Fibroblast of skin of left quadriceps (primary cell): ENCODE measurements around the gene MFSD12.
A peak's percentile ranks its signal among the peaks of the same experiment; 100 is the strongest.

ENCODE experiments used
- DNase-seq, 2 experiments: peaks; one replicate each; pipeline ENCODE4 v3.0.0-alpha.2; 2013; ENCODE audit warnings: low read depth in 2 of 2

The MFSD12 gene

DNA sequence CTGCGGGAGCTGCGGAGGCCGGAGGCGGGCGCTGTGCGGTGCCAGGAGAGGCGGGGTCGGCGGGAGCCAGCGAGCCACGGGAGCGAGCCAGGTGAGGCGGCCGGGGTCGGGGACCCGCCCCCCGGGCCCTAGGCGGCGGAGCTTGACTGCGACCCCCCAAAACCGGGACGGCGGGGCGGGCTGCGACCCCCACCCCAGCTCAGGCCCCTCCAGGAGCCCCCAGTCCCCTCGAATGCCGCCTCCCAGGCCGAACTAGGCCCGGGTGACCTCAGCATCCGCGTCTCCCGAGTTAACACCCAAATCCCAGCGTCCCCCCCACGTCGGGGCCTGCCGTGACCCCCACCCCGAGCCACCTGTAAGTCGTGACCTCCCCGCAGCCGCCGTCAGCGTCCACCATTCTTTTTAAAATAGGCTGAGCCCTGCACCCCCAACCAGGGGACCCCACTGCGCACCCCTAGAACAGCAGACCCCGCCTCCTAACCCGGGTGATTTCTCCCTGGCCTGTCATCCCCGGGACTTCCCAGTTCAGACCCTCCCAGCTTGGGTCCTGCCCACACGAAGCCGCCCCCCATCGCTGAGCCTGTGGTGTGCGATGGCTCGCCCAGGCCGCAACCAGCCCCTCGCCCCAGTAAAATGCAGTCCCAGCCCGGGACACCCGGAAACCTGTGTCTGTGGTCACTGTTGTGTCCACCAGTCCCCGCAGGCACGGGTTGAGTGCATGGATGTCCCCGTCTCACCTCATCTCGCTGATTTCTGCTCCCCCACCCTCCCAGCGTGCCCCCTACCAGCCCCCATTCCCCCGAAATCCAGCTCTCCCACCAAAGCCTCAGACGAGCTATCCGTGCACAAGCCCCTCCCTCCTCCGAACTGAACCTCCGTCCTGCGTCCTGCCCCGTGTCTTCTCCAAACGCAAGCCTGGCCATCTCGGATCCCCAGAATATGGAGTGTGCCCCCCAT lies 50.7 kb downstream of the MFSD12 start:
- DNase-seq: no peak

DNA sequence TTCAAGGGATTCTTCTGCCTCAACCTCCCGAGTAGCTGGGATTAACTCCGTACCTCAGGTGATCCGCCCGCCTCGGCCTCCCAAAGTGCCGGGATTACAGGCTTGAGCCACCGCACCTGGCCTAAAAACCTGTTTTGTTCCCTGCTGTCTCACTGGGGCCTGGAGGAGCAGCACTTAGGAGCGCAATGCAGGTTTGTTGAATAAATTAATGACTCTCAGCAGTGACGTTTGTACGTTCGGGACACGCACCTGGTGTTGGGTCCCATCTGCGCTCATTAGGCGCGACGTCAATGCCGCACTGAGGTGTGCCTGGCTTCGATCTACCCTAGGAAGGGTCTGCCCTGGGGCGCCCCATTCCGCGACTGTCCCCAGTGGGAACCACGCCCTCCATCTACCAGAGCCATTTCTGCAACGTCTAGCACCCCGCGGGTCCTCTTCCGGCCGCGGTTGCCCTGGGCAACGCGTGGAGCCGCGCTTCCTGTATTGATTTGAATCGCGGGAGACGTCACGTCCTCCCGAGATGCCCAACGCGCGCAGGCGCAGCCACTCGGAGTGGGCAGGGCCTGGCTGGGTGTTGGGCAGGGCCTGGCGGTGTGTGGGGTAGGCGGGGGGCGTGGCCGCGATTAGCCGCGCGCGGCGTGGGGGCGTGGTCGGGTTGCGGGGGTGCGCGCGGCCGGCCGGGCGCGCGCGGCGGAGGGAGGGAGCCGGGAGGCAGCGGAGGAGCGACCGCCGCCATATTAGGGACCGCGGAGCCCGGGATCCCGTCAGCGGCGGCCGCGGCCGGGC lies 51.6 kb downstream of the MFSD12 start, which contains the start of gene FZR1:
Gene FZR1 (plus strand): TSS at position 714 of the 786 bp plus-strand sequence. CDS start 16,679 bp downstream, outside the sequence.
- peak; percentile 97 to 98 for DNase-seq

DNA sequence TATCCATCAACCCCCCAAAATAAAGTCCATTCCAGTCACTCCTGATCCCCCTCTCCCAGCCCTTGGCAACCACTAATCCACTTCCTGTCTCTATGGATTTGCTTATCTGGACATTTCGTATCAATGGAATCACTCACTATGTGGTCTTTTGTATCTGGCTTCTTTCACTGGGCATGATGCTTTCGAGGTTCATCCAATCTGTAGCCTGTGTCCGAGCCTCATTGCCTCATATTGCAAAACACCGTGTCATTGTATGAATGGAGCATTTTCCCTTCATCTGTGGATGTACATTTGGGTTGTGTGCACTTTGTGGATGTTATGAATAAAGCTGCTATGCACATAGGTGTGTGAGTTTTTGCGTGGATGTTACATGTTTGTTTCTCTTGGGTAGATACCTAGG lies 52.7 kb downstream of the MFSD12 start:
- DNase-seq: no peak

DNA sequence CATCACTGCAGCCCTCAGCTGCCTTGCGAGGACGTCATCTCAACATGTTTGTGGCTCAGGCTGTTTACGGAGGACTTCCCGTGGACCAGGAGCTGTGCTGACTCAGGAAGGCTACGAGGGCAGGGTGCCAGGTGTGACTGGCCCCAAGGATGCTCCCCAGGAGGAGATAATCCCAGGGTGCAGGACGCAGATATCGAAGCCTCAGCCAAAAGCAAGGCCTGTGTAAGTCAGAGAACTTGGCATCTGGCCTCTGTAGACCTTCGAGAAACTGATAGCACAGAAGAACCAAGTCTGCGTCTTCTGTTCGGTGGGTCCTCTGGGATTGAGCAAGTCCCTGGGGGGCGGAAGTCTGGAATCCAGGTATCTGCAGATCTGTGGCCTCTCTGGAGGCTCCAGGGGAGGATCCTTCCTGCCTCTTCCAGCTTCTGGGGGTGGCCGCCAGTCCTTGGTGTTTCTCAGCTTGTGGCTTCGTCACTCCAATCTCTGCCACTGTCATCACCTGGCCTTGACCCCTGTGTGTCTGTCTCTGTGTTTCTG lies 54.3 kb downstream of the MFSD12 start:
- no peak for DNase-seq

DNA sequence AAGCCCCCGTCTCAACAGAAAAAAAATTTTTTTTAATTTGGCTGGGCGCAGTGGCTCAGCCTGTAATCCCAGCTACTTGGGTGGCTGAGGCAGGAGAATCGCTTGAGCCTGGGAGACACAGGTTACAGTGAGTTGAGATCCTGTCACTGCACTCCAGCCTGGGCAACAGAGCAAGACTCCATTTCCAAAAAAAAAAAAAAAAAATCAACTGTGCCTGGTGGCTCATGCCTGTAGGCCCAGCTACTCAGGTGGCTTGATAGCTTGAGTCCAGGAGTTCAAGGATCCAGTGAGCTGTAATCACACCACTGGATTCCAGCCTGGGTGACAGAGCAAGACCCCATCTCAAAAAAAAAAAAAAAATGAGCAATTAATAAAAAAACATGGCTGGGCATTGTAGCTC lies 55.6 kb downstream of the MFSD12 start:
- no peak for DNase-seq

DNA sequence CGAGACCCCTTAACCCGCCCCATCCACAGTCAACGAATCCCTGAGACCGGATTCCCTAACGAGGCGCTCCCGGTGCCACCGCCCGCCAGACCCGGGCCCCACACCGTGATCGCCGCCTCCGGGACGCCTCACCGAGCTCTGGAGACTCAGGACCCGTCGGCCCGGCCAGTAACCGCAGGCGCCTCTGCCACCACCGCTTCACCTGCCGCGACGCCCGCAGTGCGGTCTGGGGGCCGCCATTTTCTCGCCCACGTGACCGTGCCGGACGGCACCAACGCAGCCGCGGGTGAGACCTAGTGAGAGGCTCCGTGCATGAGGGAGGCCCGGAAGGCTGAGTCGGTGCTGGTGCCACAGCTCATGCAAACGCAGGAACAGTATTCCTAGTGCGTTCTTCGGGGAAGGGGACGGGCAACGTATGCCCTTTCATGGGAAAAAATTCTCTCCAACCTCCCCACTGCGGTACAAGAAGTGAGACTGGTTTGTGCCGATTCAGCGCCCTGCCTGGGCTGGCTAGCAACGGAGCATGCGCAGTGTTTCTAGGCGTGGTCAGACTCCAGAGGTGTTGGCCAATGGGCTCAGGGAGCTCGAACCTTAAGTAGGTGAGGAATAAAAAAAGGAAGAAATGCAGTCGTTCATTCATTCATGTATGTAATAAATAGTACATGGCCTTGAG lies 56.8 kb downstream of the MFSD12 start, which contains the start of gene DOHH:
Gene DOHH (minus strand): TSS at position 246 of the 673 bp plus-strand sequence. CDS start 3,860 bp downstream, outside the sequence.
- DNase-seq: peak; percentile 92 to 93

DNA sequence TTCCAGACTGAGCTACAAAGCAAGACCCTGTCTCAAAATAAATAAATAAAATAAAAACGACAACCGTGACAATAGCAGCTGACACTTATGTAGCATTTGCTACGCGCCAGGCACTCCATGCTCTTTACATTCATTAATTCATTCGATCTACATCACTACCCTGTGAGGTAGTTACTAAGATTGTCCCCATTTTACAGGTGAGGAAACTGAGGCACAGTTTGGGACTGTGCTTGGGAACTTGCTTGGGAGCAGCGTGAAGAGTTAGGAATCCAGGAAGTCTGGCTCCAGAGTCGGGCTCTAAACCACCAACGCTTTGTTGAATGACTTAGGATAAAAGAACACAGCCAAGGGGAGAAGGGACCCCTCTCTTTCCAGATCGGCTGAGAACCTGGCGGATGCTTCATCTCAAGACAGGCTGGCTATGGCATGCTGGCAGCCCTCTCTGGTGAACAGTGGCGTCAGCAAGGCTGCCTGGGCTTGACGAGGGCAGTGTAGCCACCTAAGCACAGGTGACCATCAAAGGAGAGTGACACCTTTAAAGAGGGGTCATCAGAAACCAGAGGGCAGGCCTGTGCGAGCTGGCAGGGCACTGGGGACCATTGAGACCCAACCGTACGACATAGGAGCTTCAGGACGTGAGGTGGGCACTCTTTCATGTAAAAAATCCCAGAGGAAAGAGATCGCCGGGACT lies 57.5 kb downstream of the MFSD12 start:
- no peak for DNase-seq

DNA sequence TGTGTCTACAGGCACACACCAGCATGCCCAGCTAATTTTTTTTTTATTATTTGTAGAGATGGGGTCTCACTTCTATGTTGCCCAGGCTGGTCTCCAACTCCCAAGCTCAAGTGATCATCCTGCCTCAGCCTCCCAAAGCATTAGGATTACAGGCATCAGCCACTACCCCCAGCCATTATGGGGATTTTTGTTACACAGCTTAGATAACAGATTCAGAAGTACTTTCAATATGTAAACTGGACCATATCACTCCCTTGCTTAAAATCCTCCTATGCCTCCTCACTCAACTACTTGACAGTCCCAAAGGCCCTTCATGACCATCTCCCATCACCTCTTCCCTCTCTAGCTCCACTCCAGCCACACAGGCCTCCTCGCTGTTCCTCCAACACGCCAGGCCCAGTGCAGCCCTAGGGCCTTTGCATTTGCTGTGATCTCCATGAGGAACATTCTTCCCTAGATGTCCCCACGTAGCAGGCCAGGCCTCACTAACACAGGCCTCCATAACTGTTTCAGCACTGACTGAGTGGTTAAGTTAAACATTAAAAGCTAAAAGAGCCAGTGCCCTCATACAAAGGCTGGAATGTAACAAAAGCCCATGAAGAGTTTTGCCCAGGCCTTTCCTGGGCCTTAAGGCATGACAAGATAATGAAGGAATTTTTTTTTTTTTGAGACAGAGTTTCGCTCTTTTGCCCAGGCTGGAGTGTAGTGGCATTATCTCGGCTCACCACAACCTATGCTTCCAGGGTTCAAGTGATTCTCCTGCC lies 59.4 kb downstream of the MFSD12 start:
- DNase-seq: no peak

DNA sequence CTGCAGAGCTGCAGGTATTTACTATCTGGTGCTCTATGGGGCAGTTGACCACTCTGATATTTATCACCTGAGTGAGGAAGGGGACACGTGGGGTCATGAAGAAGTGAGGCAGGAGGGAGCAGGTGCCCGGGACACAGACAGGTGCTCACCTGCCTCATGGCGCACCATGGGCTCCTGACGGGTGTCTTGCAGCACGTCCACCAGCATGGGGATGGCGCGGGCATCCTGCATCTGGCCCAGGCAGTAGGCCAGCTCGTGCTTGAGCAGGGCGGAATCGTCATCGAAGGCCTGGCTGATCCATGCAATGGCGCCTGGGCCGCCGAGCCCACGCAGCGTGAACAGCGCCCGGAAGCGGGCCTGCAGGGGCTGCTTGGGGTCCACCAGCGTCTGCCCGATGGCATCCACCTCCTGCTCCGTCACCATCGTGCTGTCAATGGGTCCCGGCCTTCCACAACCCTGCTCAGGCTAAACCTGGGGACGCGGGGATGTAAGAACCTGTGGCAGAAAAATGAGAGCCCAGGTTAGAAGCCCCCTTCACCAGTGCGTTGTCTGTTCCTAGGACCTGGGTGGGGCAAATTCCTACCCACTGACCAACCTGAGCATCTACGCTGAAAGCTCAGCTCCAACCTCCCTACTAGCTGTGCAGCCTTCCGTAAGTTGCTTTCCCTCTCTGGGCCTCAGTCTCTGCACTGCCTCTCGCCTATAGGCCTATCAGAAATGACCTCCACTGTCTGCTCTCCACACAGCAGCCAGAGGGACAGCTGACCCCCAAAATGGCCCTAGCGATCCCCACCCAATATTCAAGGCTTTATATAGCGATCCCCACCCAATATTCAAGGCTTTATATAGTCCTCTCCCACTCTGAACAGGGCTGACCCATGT lies 60.8 kb downstream of the MFSD12 start:
- DNase-seq: no peak

DNA sequence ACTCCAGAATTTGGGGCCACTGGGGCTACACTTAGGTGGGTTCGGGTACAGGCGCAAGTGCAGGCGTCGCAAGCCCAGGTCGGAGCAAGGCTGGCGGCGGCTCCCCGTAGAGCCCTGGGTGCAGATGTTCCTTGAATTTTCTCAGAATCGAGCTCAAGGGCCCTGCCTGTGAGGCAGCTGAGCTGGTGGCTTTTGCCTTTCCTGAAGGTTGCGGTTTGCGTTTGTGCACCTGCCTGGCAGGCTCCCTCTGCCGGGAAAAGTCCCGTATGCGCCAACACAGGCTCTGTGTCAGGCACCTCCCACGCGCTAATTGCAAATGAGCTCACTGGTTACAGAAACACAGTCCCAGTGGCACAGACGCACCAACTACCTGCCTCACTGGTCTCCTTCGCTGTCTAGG lies 62.8 kb downstream of the MFSD12 start:
- no peak for DNase-seq
